K562 (cell line): ENCODE results near the gene UBE2E3. TPM values are rescaled to one million over a fixed set of nuclear protein-coding genes. Genes with fewer than 3 reads are reported as not detected.

ENCODE experiments used
- ATAC-seq: fragments of 200-7000 bp; cut with Tn5 transposase; 3 replicates; pipeline ENCODE4 v1.9.1; 2020; ENCODE audit warnings: moderate library complexity
- BruUV-seq: library from RNA; stranded (reverse); fragments of 400-500 nt; replicated peaks from 2 replicates; lab custom pipeline; 2021; lab: Mats Ljungman, UMichigan
- CTCF ChIA-PET: fragments of 300-600 bp; formaldehyde crosslinking; extraction: SDS; loops from one replicate; lab custom pipeline; 2021; ENCODE audit warnings: low intra/inter-chr PET ratio; lab: Yijun Ruan, JAX
- POLR2A ChIA-PET: fragments of 300-600, 350-650 bp; sonication (Branson Sonifier 250); formaldehyde crosslinking; extraction: SDS; loops from one replicate; lab custom pipeline; 2021; ENCODE audit warnings: antibody characterized with exemption, inconsistent platforms; lab: Yijun Ruan, JAX
- DNase-seq, 4 experiments: peaks; one replicate each; pipeline versions ENCODE4 v3.0.0 to v3.0.0-alpha.2; 2011 to 2018; ENCODE audit warnings: low spot score in 3 of 4, mixed read lengths in 3 of 4; ENCODE audit errors: extremely low read depth in 1 of 4
- FAIRE-seq: peaks from 2 replicates; lab custom pipeline; 2011; peaks lifted over from hg19 to GRCh38; lab: Jason Lieb, UNC
- H2AFZ ChIP-seq: 2 replicates; pipeline ENCODE4 v1.6.0; 2011; ENCODE audit warnings: low read depth, low read length, control low read depth, inconsistent platforms
- H3K27ac ChIP-seq: fragments of 200-600 bp; 3 replicates; pipeline ENCODE4 v1.8.0; 2011; ENCODE audit warnings: low read depth, mild to moderate bottlenecking, control low read depth, inconsistent platforms, low read length, moderate library complexity, mixed read lengths; ENCODE audit errors: extremely low read depth
- H3K27me3 ChIP-seq, 2 experiments: fragments of 300-600 bp in 1 of 2; 2 replicates in 1 of 2; 3 replicates in 1 of 2; pipeline versions ENCODE4 v1.6.0 to v1.8.0; 2011; ENCODE audit warnings: inconsistent platforms in 2 of 2, low read length in 2 of 2, mild to moderate bottlenecking in 1 of 2, mixed read lengths in 1 of 2, moderate library complexity in 1 of 2; ENCODE audit not compliant: control insufficient read depth in 2 of 2, insufficient read depth in 2 of 2
- H3K36me3 ChIP-seq: fragments of 300-600 bp; 3 replicates; pipeline ENCODE4 v1.8.0; 2011; ENCODE audit warnings: mild to moderate bottlenecking, low read length, inconsistent platforms; ENCODE audit not compliant: control insufficient read depth, insufficient read depth
- H3K4me1 ChIP-seq, 2 experiments: fragments of 200-600 bp in 1 of 2; replicated peaks in 1 of 2; 2 replicates in 1 of 2; 3 replicates in 1 of 2; pipeline versions ENCODE4 v1.5.1 to v1.8.0; 2011; ENCODE audit warnings: inconsistent platforms in 2 of 2, low read length in 2 of 2, mild to moderate bottlenecking in 1 of 2, mixed read lengths in 1 of 2, moderate library complexity in 1 of 2; ENCODE audit not compliant: control insufficient read depth in 2 of 2, insufficient read depth in 2 of 2
- H3K4me2 ChIP-seq: 2 replicates; pipeline ENCODE4 v1.6.1; 2011; ENCODE audit warnings: low read length, control low read depth, inconsistent platforms, mixed read lengths; ENCODE audit not compliant: insufficient read depth
- H3K4me3 ChIP-seq: fragments of 200-600 bp; sonication (generic), shearing (Covaris generic); 2 replicates; pipeline ENCODE4 v1.5.1; 2016; ENCODE audit warnings: control low read depth, inconsistent platforms
- H3K79me2 ChIP-seq: fragments of 200-600 bp; 3 replicates; pipeline ENCODE4 v1.8.0; 2011; ENCODE audit warnings: low read length, inconsistent platforms; ENCODE audit not compliant: control insufficient read depth, insufficient read depth
- H3K9ac ChIP-seq, 2 experiments: 2 replicates each; pipeline versions ENCODE4 v1.6.0 to v1.6.1; 2011; ENCODE audit warnings: low read depth in 2 of 2, low read length in 2 of 2, control low read depth in 1 of 2, inconsistent platforms in 1 of 2, mild to moderate bottlenecking in 1 of 2, mixed read lengths in 1 of 2; ENCODE audit not compliant: insufficient read depth in 1 of 2
- H3K9me1 ChIP-seq: one replicate; pipeline ENCODE4 v1.6.0; 2011; ENCODE audit warnings: inconsistent platforms, mild to moderate bottlenecking, low read length, moderate library complexity; ENCODE audit not compliant: control insufficient read depth, insufficient read depth
- H3K9me3 ChIP-seq: replicated peaks from 2 replicates; pipeline ENCODE4 v1.5.1; 2011; ENCODE audit warnings: low read depth, low read length, inconsistent platforms; ENCODE audit not compliant: control insufficient read depth, insufficient read depth
- H4K20me1 ChIP-seq: replicated peaks from 2 replicates; pipeline ENCODE4 v1.6.1; 2011; ENCODE audit warnings: low read length, inconsistent platforms, mixed read lengths; ENCODE audit not compliant: control insufficient read depth, insufficient read depth
- DIDO1 ChIP-seq: fragments of 450-650 bp; IDR thresholded peaks from 2 replicates; pipeline ENCODE4 v1.6.1; 2016; ENCODE audit warnings: low read depth, missing biosample characterization, missing genetic modification characterization
- HDAC1 ChIP-seq, 2 experiments: fragments of 450-650 bp; IDR thresholded peaks; 2 replicates each; pipeline ENCODE4 v1.6.1; 2016 to 2017; ENCODE audit warnings: inconsistent platforms in 1 of 2, mild to moderate bottlenecking in 1 of 2, moderate library complexity in 1 of 2
- NCOA6 ChIP-seq: fragments of 450-650 bp; IDR thresholded peaks from 2 replicates; pipeline ENCODE4 v1.6.1; 2017; ENCODE audit warnings: mild to moderate bottlenecking
- NR2F6 ChIP-seq: fragments of 450-650 bp; formaldehyde crosslinking; IDR thresholded peaks from 2 replicates; pipeline ENCODE4 v1.4.0; 2020; ENCODE audit warnings: mild to moderate bottlenecking
- RB1 ChIP-seq: fragments of 450-650 bp; IDR thresholded peaks from 2 replicates; pipeline ENCODE4 v1.6.1; 2017; ENCODE audit warnings: low read depth, mild to moderate bottlenecking
- SIRT6 ChIP-seq: IDR thresholded peaks from one replicate; pipeline ENCODE4 v1.6.1; 2012; ENCODE audit warnings: low read depth, mild to moderate bottlenecking, control low read depth, inconsistent platforms, low read length, moderate library complexity
- SNAPC5 ChIP-seq: fragments of 250-450 bp; sonication (Bioruptor Pico); IDR thresholded peaks from 2 replicates; pipeline ENCODE4 v1.8.0; 2021; ENCODE audit warnings: moderate library complexity, mild to moderate bottlenecking, inconsistent platforms
- SRSF3 ChIP-seq: fragments of 200-400 bp; formaldehyde crosslinking; IDR thresholded peaks from 2 replicates; pipeline ENCODE4 v1.6.1; 2016; ENCODE audit warnings: mild to moderate bottlenecking, low read length, moderate library complexity; ENCODE audit not compliant: insufficient read depth
- TEAD1 ChIP-seq, 2 experiments: fragments of 450-650 bp in 1 of 2; sonication (generic) in 1 of 2; formaldehyde crosslinking; IDR thresholded peaks; 2 replicates each; pipeline versions ENCODE4 v1.4.0 to v1.8.0; 2020 to 2022; ENCODE audit warnings: mild to moderate bottlenecking in 2 of 2, missing genetic modification reagents in 1 of 2
- THAP7 ChIP-seq: fragments of 250-450 bp; sonication (Bioruptor Pico); IDR thresholded peaks from 2 replicates; pipeline ENCODE4 v1.5.0; 2021
- ZBED1 ChIP-seq: IDR thresholded peaks from 2 replicates; pipeline ENCODE4 v1.6.1; 2014
- ZEB2 ChIP-seq: fragments of 450-650 bp; IDR thresholded peaks from 2 replicates; pipeline ENCODE4 v1.6.1; 2016
- ZNF316 ChIP-seq: fragments of 450-650 bp; IDR thresholded peaks from 2 replicates; pipeline ENCODE4 v1.6.1; 2016
- ZNF507 ChIP-seq: conservative IDR thresholded peaks from 2 replicates; pipeline ENCODE4 v1.6.1; 2017; ENCODE audit warnings: missing genetic modification characterization, missing compliant biosample characterization
- ZNF707 ChIP-seq: fragments of 250-450 bp; sonication (Bioruptor Pico); conservative IDR thresholded peaks from 2 replicates; pipeline ENCODE4 v1.8.0; 2022; ENCODE audit warnings: inconsistent platforms, mild to moderate bottlenecking, moderate library complexity
- WGBS: fragments of 100-300 bp; shearing (Covaris generic); methylation state at CpG from one replicate; pipeline ENCODE4 v1.1.6; 2016; ENCODE audit warnings: low coverage, mixed read lengths; ENCODE audit not compliant: insufficient coverage; ENCODE audit errors: missing lambda C conversion rate; 5-methylcytosine and 5-hydroxymethylcytosine counted together
- in situ Hi-C: fragments of 300-500 bp; cut with MboI; formaldehyde crosslinking; loops from 4 replicates; pipeline ENCODE4 v1.15.0; 2018; ENCODE audit warnings: inconsistent platforms, mixed read lengths
- intact Hi-C: fragments of 100-400 bp; cut with micrococcal nuclease; formaldehyde crosslinking; loops from 2 replicates; pipeline ENCODE4 v1.14.2; 2022
- polyA plus RNA-seq, 8 experiments: library from polyadenylated mRNA; depleted of rRNA in 4 of 8; stranded (reverse) in 5 of 8; unstranded in 3 of 8; fragments of >200 nt; fragmentation: Nextera tagmentation in 2 of 8; fragmentation: Illumina TruSeq in 1 of 8; extraction: Ambion mirVana in 2 of 8; extraction: Trizol in 1 of 8; gene quantifications; 2 replicates each; pipeline versions ENCODE4 v1.2.1 to v1.2.3, GENCODE V29; 2011 to 2014; ENCODE audit warnings: inconsistent platforms in 1 of 8, missing spikeins in 1 of 8
- total RNA-seq, 7 experiments: library from RNA; depleted of rRNA in 6 of 7; stranded (reverse); fragments of >200 nt in 6 of 7; fragmentation: Illumina TruSeq in 2 of 7; extraction: Trizol in 2 of 7; gene quantifications; 2 replicates each; pipeline versions ENCODE4 v1.2.1 to v1.2.3, GENCODE V29; 2011 to 2021; ENCODE audit warnings: low replicate concordance in 1 of 7
- TF ChIP-seq, protein P1 (sequence below): fragments of 200-800 bp; sonication (Bioruptor generic); IDR thresholded peaks from 2 replicates; pipeline ENCODE4 v1.6.1; 2016; ENCODE audit warnings: missing genetic modification characterization, missing compliant biosample characterization
- TF ChIP-seq, protein P2 (sequence below): fragments of 450-650 bp; IDR thresholded peaks from 2 replicates; pipeline ENCODE4 v1.6.1; 2017; ENCODE audit warnings: antibody characterized with exemption

The UBE2E3 gene
- total and polyA plus RNA-seq, 9 of the 15 experiments (the other 6 are each of a cell fraction or from before 2014, with no cell fraction given), result 58.2 to 173 (median 78.0) TPM

GRCh38 chr2:180960982-180961381 lies 19.4 kb upstream of the UBE2E3 start:
- FAIRE-seq (no peak), DNase-seq (peak in 1 of 4 experiments; percentile 36), ATAC-seq (peak; percentile 64)
- Histone ChIP-seq H3K4me2 (no peak overlapping the region), H3K4me1 (no peaks in the 10 kb centered on the region), H2AFZ (0 out of 2 replicates have a peak overlapping the region, but pooled peaks have one; percentile 1), H3K36me3 (no peaks in the 10 kb centered on the region), H3K9me1 (no peaks in the 10 kb centered on the region), H3K9ac (no peak overlapping the region), H4K20me1 (no peaks in the 10 kb centered on the region), H3K9me3 (no peaks in the 10 kb centered on the region), H3K4me3 (no peak overlapping the region), H3K79me2 (no peaks in the 10 kb centered on the region), H3K27ac (no peak overlapping the region), H3K27me3 (no peaks in the 10 kb centered on the region)
- intact Hi-C loops (no loop called here), in situ Hi-C loops (no loop called here)
- BruUV-seq, result no TSS peak
- WGBS, result 6% methylated on average over 3 of the region's 3 CpGs
- TF ChIP-seq ZNF316 (no peak), SRSF3 (no peak), SNAPC5 (no peak), ZNF707 (CRISPR knock-in tag) (no peak), RB1 (no peak), DIDO1 (tag) (no peak), SIRT6 (no peak), HDAC1 (IDR thresholded peaks at IDR 0.05) (no peak), NCOA6 (no peak), NR2F6 (CRISPR knock-in tag) (no peak), ZEB2 (no peak), ZBED1 (no peak), ZNF507 (tag) (no peak), TEAD1 (CRISPR knock-in tag; IDR thresholded peaks at IDR 0.05) (no peak), THAP7 (CRISPR knock-in tag) (no peak)
- TF ChIP-seq, protein P1, sequence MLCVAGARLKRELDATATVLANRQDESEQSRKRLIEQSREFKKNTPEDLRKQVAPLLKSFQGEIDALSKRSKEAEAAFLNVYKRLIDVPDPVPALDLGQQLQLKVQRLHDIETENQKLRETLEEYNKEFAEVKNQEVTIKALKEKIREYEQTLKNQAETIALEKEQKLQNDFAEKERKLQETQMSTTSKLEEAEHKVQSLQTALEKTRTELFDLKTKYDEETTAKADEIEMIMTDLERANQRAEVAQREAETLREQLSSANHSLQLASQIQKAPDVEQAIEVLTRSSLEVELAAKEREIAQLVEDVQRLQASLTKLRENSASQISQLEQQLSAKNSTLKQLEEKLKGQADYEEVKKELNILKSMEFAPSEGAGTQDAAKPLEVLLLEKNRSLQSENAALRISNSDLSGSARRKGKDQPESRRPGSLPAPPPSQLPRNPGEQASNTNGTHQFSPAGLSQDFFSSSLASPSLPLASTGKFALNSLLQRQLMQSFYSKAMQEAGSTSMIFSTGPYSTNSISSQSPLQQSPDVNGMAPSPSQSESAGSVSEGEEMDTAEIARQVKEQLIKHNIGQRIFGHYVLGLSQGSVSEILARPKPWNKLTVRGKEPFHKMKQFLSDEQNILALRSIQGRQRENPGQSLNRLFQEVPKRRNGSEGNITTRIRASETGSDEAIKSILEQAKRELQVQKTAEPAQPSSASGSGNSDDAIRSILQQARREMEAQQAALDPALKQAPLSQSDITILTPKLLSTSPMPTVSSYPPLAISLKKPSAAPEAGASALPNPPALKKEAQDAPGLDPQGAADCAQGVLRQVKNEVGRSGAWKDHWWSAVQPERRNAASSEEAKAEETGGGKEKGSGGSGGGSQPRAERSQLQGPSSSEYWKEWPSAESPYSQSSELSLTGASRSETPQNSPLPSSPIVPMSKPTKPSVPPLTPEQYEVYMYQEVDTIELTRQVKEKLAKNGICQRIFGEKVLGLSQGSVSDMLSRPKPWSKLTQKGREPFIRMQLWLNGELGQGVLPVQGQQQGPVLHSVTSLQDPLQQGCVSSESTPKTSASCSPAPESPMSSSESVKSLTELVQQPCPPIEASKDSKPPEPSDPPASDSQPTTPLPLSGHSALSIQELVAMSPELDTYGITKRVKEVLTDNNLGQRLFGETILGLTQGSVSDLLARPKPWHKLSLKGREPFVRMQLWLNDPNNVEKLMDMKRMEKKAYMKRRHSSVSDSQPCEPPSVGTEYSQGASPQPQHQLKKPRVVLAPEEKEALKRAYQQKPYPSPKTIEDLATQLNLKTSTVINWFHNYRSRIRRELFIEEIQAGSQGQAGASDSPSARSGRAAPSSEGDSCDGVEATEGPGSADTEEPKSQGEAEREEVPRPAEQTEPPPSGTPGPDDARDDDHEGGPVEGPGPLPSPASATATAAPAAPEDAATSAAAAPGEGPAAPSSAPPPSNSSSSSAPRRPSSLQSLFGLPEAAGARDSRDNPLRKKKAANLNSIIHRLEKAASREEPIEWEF (CRISPR knock-in tag), result no peak
- TF ChIP-seq, protein P2, sequence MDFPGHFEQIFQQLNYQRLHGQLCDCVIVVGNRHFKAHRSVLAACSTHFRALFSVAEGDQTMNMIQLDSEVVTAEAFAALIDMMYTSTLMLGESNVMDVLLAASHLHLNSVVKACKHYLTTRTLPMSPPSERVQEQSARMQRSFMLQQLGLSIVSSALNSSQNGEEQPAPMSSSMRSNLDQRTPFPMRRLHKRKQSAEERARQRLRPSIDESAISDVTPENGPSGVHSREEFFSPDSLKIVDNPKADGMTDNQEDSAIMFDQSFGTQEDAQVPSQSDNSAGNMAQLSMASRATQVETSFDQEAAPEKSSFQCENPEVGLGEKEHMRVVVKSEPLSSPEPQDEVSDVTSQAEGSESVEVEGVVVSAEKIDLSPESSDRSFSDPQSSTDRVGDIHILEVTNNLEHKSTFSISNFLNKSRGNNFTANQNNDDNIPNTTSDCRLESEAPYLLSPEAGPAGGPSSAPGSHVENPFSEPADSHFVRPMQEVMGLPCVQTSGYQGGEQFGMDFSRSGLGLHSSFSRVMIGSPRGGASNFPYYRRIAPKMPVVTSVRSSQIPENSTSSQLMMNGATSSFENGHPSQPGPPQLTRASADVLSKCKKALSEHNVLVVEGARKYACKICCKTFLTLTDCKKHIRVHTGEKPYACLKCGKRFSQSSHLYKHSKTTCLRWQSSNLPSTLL, result no peak
- ChIA-PET POLR2A (interaction anchor here (1.0 kb wide), 1 partner anchor 19 kb away, joined by 3 read pairs; no protein-coding TSS in a partner anchor), CTCF (no interaction called here)
